SH-SY5Y (cell line): ENCODE measurements around the gene TMEM43.

Experiments
- GATA2 ChIP-seq: IDR thresholded peaks from 2 replicates; pipeline ENCODE4 v1.6.1; 2011; ENCODE audit warnings: mild to moderate bottlenecking, low read depth, low read length
- GATA3 ChIP-seq: IDR thresholded peaks from 2 replicates; pipeline ENCODE4 v1.6.1; 2011; ENCODE audit warnings: low read depth, mild to moderate bottlenecking, low read length, moderate library complexity

DNA sequence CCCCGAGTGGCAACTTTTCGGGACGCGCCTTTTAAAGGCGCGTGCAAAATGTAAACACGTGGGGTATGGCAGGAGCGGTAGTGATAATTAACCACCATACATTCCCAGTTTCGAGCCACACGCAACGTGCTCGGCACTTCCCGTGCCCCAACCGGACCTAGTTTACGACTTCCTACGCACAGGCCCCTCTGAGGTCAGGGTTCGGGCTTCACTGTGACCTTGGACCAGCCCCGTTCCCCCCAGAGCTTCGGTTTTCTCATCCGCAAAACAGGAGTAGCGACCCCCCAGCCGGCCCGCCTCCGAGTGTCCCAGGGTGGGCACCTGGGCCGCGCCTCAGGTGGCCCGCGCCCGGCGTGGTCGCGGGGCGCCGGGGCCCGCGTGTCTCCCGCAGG is 633 bp upstream of the TMEM43 start:
- TF ChIP-seq GATA3 (no peak), GATA2 (no peak)
